Measurements from ENCODE around the gene ACSL3.
A peak's percentile ranks its signal among the peaks of the same experiment; 100 is the strongest.
"Not testable (repeated sequence)": the region's sequence is repeated elsewhere in the genome, so short reads cannot be mapped to it uniquely, and the experiment has no call there.

ACSL3 gene

GRCh38 chr2:222915092-222915957 lies 54.5 kb downstream of the ACSL3 start:
- DNase-seq = no peak

GRCh38 chr2:222916229-222917197 lies 55.7 kb downstream of the ACSL3 start:
- no peak for DNase-seq

- DNase-seq = not testable (repeated sequence)
Observed at GRCh38 chr2:222917212-222917611, 56.4 kb downstream of the ACSL3 start.

GRCh38 chr2:222919841-222920526 lies 59.1 kb downstream of the ACSL3 start:
- no peak for DNase-seq

- DNase-seq = no peak
Observed at GRCh38 chr2:222920657-222921186, 59.9 kb downstream of the ACSL3 start.

GRCh38 chr2:222922019-222922800 lies 61.4 kb downstream of the ACSL3 start:
- DNase-seq = no peak

GRCh38 chr2:222926915-222927314 lies 66.1 kb downstream of the ACSL3 start:
- no peak for DNase-seq

- no peak for DNase-seq
Observed at GRCh38 chr2:222927600-222927999, 66.8 kb downstream of the ACSL3 start.

- no peak for DNase-seq
Observed at GRCh38 chr2:222928335-222928734, 67.5 kb downstream of the ACSL3 start.

- DNase-seq = no peak
Observed at GRCh38 chr2:222930862-222931261, 70.0 kb downstream of the ACSL3 start.

- no peak for DNase-seq
Observed at GRCh38 chr2:222931659-222932058, 70.8 kb downstream of the ACSL3 start.

- DNase-seq = no peak
Observed at GRCh38 chr2:222933458-222933857, 72.6 kb downstream of the ACSL3 start.

GRCh38 chr2:222935688-222936298 lies 75.0 kb downstream of the ACSL3 start:
- DNase-seq = no peak

- DNase-seq = no peak
Observed at GRCh38 chr2:222936705-222937104, 75.9 kb downstream of the ACSL3 start.

- no peak for DNase-seq
Observed at GRCh38 chr2:222938327-222938726, 77.5 kb downstream of the ACSL3 start.

GRCh38 chr2:222939208-222939856 lies 78.5 kb downstream of the ACSL3 start:
- peak in 1 of 2 experiments; percentile 22 for DNase-seq

- no peak for DNase-seq
Observed at GRCh38 chr2:222939979-222940378, 79.1 kb downstream of the ACSL3 start.

GRCh38 chr2:222941510-222942032 lies 80.7 kb downstream of the ACSL3 start:
- DNase-seq = no peak

GRCh38 chr2:222942561-222942960 lies 81.7 kb downstream of the ACSL3 start:
- DNase-seq = no peak

- no peak for DNase-seq
Observed at GRCh38 chr2:222942977-222943376, 82.1 kb downstream of the ACSL3 start.

- no peak for DNase-seq
Observed at GRCh38 chr2:222943820-222944219, 83.0 kb downstream of the ACSL3 start.
